ENCODE results near the gene LRRC4C. TPM values are rescaled to one million over a fixed set of nuclear protein-coding genes. Genes with fewer than 3 reads are reported as not detected.
A peak's percentile ranks its signal among the peaks of the same experiment; 100 is the strongest.

The LRRC4C gene
- polyA plus RNA-seq, 1 of the 3 experiments (the other 2 are of a cell fraction) = 0.16 TPM

DNA sequence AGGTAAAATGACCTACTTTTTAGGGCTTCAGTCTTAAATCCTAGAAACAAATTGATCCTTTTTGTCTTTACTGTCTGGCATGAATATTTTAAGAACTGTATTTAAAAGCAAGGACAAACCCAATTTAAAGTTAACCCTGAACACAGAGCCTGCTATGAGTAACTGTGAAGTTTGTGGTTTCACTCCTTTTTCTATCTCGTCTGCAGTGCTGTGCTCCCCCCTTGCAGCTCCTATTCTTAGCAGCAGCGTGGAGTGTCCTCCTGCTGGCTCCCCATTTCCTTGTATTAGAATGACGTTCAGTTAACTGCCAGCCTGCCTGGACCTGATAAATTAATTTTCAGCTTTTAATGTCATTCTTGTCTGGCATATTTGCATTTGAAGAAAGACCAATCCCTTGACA is 40.0 kb upstream of the LRRC4C start (continued):
- TF ChIP-seq, protein P1, sequence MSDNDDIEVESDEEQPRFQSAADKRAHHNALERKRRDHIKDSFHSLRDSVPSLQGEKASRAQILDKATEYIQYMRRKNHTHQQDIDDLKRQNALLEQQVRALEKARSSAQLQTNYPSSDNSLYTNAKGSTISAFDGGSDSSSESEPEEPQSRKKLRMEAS (IDR thresholded peaks at IDR 0.05; ENCODE audit: low read depth) = no peak
- TF ChIP-seq RXRA (IDR thresholded peaks at IDR 0.05; ENCODE audit: borderline replicate concordance, low read depth) (no peak), FOXJ3 (CRISPR knock-in tag; IDR thresholded peaks at IDR 0.05) (no peak), RCOR1 (IDR thresholded peaks at IDR 0.05; ENCODE audit: low read length) (no peak), SIN3A (IDR thresholded peaks at IDR 0.05; ENCODE audit: borderline replicate concordance, low read depth, low read length) (no peak)
- TF ChIP-seq, protein P2, sequence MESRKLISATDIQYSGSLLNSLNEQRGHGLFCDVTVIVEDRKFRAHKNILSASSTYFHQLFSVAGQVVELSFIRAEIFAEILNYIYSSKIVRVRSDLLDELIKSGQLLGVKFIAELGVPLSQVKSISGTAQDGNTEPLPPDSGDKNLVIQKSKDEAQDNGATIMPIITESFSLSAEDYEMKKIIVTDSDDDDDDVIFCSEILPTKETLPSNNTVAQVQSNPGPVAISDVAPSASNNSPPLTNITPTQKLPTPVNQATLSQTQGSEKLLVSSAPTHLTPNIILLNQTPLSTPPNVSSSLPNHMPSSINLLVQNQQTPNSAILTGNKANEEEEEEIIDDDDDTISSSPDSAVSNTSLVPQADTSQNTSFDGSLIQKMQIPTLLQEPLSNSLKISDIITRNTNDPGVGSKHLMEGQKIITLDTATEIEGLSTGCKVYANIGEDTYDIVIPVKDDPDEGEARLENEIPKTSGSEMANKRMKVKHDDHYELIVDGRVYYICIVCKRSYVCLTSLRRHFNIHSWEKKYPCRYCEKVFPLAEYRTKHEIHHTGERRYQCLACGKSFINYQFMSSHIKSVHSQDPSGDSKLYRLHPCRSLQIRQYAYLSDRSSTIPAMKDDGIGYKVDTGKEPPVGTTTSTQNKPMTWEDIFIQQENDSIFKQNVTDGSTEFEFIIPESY (IDR thresholded peaks at IDR 0.05; ENCODE audit: borderline replicate concordance, low read depth) = no peak

DNA sequence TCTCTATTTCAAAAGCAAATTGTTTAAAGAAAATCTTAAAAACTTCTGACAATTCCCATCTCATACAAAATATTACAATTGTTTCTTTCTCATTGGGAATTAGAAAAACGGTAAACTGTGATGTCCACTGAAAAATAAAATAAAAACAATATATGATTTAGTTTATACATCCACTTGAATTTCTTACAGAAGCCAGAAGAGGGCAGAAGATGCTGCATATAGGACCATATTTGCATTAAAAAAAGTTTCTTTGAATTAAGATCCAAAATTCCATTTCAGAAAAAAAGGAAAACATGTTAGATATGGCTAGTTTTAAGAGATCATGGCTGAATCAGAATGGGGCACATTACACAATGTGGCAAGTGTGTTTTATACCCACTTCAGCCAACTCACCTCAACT is 39.3 kb upstream of the LRRC4C start:
- H3K79me2 ChIP-seq (ENCODE audit: insufficient read depth) = no peaks in the 10 kb centered on the region
- no peaks in the 10 kb centered on the region for H4K20me1 ChIP-seq (ENCODE audit: insufficient read depth)
- no peak overlapping the region for H3K27ac ChIP-seq (ENCODE audit: low read depth in 2 of 2, low read length in 1 of 2)
- H2AFZ ChIP-seq (ENCODE audit: low read depth) = no peak overlapping the region
- 2% methylated on average over 1 of the region's 1 CpG for WGBS (ENCODE audit: low lambda C conversion rate)
- no peaks in the 10 kb centered on the region for H3K9me2 ChIP-seq
- DNase-seq = peak; percentile 5
- H3F3A ChIP-seq (replicated peaks; ENCODE audit: insufficient read depth) = no peaks in the 10 kb centered on the region
- H3K4me2 ChIP-seq = no peak overlapping the region
- TF ChIP-seq RFX5 (IDR thresholded peaks at IDR 0.05; ENCODE audit: low read length) (no peak), TAF1 (IDR thresholded peaks at IDR 0.05; ENCODE audit: borderline replicate concordance, low read depth, low read length) (no peak), RXRA (IDR thresholded peaks at IDR 0.05; ENCODE audit: borderline replicate concordance, low read depth) (no peak), MXI1 (IDR thresholded peaks at IDR 0.05; ENCODE audit: low read depth, low read length) (no peak), NFIC (IDR thresholded peaks at IDR 0.05; ENCODE audit: borderline replicate concordance) (no peak), RAD21 (IDR thresholded peaks at IDR 0.05; ENCODE audit: low read length) (peak; percentile 70), SMC3 (IDR thresholded peaks at IDR 0.05; ENCODE audit: low read depth, low read length) (peak; percentile 30; the same call in 1 of the 2 replicates), TEAD4 (IDR thresholded peaks at IDR 0.05; ENCODE audit: borderline replicate concordance, insufficient read depth) (no peak), EZH2phosphoT487 (IDR thresholded peaks at IDR 0.05; ENCODE audit: borderline replicate concordance, low read depth) (no peak), FOXM1 (IDR thresholded peaks at IDR 0.05; ENCODE audit: low read depth) (no peak)
- TF ChIP-seq, protein P3, sequence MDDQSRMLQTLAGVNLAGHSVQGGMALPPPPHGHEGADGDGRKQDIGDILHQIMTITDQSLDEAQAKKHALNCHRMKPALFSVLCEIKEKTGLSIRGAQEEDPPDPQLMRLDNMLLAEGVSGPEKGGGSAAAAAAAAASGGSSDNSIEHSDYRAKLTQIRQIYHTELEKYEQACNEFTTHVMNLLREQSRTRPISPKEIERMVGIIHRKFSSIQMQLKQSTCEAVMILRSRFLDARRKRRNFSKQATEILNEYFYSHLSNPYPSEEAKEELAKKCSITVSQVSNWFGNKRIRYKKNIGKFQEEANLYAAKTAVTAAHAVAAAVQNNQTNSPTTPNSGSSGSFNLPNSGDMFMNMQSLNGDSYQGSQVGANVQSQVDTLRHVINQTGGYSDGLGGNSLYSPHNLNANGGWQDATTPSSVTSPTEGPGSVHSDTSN (IDR thresholded peaks at IDR 0.05) = no peak
- TF ChIP-seq, protein P4, sequence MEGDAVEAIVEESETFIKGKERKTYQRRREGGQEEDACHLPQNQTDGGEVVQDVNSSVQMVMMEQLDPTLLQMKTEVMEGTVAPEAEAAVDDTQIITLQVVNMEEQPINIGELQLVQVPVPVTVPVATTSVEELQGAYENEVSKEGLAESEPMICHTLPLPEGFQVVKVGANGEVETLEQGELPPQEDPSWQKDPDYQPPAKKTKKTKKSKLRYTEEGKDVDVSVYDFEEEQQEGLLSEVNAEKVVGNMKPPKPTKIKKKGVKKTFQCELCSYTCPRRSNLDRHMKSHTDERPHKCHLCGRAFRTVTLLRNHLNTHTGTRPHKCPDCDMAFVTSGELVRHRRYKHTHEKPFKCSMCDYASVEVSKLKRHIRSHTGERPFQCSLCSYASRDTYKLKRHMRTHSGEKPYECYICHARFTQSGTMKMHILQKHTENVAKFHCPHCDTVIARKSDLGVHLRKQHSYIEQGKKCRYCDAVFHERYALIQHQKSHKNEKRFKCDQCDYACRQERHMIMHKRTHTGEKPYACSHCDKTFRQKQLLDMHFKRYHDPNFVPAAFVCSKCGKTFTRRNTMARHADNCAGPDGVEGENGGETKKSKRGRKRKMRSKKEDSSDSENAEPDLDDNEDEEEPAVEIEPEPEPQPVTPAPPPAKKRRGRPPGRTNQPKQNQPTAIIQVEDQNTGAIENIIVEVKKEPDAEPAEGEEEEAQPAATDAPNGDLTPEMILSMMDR (IDR thresholded peaks at IDR 0.05) = peak; percentile 54
- H3K9ac ChIP-seq = no peak overlapping the region
- H3K36me3 ChIP-seq (replicated peaks in 1 of 2; ENCODE audit: control insufficient read depth in 1 of 2, insufficient read depth in 2 of 2, low read length in 1 of 2) = no peaks in the 10 kb centered on the region
- no peaks in the 10 kb centered on the region for H3K9me3 ChIP-seq
- H3K4me3 ChIP-seq (ENCODE audit: low read depth in 2 of 2, low read length in 1 of 2) = no peak overlapping the region; a peak in 1 of 4 replicates
- ChIA-PET CTCF (interaction anchor here (1.0 to 3.6 kb wide), 7 partner anchors 8 to 1785 kb away, joined by 3 to 16 read pairs (median 8); no protein-coding TSS in a partner anchor), POLR2A (no interaction called here)
- peaks cover 0 to 10% of the 10 kb centered on the region in 2 experiments; a peak in 2 of 4 replicates for H3K4me1 ChIP-seq (ENCODE audit: control insufficient read depth in 1 of 2, insufficient read depth in 2 of 2, low read depth in 1 of 2, low read length in 1 of 2)
- H3K27me3 ChIP-seq (ENCODE audit: insufficient read depth) = no peaks in the 10 kb centered on the region

Data from SK-N-SH (cell line).